GM21786 (cell line): ENCODE data around the gene NDUFC2.
"Not testable (repeated sequence)": the region's sequence is repeated elsewhere in the genome, so short reads cannot be mapped to it uniquely, and the experiment has no call there.

Experiments
- ATAC-seq: cut with Tn5 transposase; IDR thresholded peaks from one replicate; pipeline ENCODE4 v1.9.1; 2021; ENCODE audit not compliant: unreplicated experiment

Gene NDUFC2

DNA sequence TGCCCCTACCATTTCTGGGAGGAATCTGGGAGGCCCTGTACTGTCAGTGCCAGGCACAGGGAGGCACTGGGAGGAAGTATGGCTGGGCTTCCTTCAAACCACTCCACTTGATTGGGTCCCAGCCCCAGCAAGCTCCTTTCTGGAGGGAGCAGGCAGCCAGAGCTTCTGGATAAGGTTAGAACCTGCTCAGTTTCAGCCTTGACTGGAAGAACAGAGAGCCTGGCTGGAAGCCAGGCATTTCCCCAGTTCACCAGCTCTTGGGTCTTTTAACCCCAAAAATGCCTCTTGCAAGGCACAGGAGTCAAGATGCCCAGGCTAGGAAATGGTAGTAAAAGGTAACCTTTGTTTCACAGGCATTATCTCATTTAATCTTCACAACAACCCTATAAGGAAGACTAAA is 47.6 kb downstream of the NDUFC2 start:
- no peak for ATAC-seq

DNA sequence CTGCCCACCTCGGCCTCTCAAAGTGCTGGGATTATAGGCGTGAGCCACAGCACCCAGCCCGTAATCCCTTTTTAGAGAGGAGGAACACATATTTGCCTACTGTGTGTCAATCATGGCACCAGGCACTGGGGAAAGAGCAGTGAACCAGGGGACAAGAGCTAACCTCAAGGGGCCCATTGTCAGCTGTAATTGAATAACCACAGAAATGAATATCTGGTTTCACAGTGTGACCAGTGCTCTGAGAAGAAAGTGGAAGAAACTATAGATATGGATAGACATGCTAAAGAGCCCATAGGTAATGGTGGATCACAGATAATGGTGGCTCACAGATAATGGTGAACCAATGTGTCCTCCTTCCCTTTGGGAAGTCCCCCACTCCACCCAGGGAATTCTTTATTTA is 48.0 kb downstream of the NDUFC2 start:
- ATAC-seq, result no peak

DNA sequence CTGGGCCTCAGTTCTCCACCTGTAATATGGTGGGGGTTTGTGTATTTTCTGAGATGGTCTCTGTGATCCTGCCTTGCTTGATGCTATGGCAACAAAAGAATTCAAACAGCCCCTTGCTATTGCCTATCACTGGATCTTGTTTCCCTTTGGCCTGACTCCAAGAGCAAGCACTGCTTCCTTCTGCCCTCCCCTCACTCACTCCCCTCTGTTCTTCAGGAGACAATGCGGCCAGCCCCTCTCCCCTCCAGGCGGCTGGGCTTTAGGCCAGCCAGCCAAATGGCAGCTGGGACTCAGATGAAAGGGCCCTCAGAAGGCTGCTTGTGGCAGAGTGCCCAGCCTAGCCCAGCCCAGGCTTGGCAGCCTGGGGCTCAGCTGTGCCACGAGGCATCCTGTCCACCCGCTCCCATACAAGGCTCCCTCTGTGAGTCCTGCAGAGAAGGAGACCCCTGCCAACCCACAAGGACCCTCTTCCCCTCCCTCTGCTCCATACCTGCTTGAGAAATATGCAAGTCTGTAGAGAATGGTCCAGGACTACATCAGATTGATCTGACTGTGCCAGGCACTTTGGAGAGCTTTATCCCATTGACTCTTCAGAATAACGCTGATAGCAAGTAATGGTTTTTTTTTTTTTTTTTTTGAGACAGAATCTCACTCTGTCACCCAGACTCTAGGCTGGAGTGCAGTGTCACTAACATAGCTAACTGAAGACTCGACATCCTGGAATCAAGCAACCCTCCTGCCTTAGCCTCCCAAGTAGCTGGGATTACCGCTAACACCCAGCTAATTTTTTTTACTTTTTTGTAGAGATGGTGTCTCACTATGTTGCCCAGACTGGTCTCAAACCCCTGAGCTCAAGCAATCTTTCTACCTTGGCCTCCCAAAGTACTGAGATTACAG is 49.0 kb downstream of the NDUFC2 start:
- ATAC-seq, result no peak

DNA sequence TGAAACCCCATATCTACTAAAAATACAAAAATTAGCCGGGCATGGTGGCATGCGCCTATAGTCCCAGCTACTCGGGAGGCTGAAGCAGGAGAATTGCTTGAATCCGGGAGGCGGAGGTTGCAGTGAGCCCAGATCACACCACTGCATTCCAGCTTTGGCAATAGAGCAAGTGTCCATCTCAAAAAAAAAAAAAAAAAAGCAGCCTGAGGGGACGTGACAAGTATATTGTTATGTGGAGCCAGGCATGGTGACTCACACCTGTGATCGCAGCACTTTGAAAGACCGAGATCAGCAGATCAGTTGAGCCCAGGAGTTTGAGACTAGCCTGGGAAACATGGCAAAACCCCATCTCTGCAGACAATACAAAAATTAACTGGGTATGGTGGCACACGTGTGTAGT is 51.2 kb downstream of the NDUFC2 start:
- not testable (repeated sequence) for ATAC-seq

DNA sequence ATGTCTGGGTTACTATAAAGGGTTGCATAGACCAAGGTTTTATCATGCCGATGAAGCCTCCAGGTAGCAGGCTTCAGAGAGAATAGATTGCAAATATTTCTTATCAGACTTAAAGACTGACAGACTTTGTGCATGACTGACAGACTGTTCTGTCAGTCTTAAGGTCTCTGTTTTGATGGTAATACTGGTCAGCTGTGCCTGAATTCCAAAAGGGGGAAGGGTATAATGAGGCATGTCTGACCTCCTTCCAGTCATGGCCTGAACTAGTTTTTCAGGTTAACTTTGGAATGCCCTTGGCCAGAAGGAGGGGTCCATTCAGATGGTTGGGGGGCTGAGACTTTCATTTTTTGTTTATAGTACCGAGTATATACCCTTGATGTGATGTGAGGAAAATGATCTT is 51.9 kb downstream of the NDUFC2 start:
- no peak for ATAC-seq

DNA sequence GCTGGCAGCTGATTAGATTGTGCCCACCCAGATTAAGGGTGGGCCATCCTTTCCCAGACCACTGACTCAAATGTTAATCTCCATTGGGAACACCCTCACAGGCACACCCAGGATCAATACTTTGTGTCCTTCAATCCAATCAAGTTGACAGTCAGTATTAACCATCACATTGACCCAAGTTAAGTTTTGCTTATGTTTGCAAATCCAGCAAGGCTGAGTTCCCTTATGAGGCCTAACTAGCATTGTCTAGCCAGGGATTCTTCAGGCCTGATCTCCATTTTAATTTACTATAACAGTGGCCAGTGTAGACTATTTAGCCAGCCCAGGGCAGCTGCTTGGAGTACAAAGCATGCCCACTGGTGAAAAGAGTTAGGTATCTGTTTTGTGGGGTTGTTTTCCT is 54.3 kb downstream of the NDUFC2 start:
- no peak for ATAC-seq

DNA sequence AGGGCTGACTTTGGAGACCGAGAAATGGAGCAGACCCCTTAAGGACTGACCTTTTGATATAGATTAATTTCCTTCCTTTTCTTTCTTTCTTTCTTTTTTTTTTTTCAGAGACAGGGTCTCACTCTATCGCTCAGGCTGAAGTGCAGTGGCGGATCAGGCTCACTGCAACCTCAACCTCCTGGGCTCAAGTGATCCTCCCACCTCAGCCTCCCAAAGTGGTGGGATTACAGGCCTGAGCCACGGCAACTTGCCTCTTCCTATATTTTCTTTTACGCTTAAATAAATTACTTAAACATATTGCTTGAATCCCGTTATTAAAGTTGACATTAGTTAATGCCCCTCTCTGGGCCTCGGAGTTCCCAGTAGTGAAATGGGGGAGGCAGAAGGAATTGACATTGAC is 56.2 kb downstream of the NDUFC2 start:
- ATAC-seq, result no peak

DNA sequence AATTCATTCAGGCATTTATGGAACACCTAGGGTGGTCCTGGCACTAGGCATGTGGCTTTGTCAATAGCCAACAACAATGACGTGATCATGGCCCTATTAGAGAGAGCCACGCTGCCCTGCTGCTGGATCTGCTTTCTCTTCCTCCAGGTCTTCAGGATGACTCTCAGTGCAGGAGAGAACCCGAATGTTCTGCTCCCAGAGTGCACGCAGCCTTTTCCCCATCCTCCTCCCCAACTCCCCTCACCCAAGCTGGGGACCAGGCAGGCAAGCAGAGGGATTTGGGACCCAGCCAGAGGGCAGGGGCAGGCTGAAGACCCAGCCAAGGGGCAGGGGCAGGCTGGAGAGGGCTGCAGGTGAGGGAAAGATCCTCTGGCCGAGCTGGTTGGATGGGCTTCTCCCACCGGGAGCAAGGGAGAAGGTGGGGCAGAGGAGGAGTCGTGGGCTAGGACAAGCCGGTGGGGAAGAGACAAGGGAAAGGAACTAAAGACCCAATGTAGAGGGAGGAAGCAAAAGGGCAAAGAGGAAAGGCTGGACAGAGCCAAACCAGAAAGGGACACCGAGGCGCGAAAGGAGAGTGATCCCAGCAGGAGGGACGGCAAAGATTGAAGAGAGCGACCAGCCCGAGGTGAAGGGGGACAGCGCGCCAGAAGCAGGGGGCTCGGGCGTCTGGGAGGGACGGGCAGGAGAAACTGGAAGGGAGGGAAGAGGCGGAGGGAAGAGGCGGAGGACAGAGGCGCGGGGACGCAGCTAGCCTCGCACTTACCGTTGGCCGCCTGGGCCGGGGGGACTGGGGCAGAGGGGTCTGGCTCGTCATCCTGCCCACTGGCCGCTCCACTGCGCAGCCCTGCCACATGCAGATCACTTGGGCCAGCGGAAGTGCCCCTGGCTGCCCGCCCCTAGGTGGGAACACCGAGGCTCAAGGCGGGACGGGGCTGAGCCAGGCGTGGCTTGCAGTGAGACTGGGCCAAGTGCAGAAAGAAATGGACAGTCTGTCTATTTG is 57.0 kb downstream of the NDUFC2 start, which contains the start of gene KCTD14:
Gene KCTD14 (minus strand): TSS at position 880 of the 1,000 bp plus-strand sequence. CDS start 27 bp downstream, at position 853.
- no peak for ATAC-seq

DNA sequence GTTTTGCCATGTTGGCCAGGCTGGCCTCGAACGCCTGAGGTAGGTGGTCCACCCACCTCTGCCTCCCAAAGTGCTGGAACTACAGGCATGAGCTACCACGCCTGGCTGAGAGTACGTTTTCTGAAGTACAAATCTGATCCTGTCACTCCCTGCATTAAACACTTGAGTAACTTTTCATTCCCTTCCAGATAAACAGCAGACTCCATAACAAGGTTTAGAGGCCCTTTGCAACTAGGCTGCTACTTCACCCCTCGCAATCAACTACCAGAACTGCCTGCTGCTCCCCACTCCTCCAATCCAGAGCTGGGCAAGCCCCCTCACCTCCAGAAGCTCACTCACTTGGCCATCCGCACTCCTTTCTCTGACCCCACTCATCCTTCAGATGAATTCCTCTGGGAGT is 58.1 kb downstream of the NDUFC2 start:
- no peak for ATAC-seq

DNA sequence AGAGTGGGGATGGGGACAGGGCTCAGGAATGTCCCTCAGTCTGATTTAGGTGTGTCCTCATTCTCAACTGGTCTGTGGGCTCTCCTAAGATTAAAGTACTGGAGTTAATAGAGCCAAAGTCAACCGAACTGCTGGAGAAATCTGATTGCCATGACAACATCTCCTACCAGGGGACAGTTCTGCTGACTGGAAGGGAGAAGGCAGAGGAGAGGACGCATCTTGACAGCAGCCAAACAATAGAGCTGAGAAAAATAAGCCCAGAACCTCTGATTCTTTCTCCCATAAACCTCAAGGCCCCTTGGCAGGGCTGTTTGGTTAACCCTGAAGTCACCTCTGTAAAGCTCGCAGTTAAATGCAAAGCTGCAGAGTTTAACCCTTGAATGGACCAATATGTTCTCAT is 59.4 kb downstream of the NDUFC2 start:
- ATAC-seq, result no peak

DNA sequence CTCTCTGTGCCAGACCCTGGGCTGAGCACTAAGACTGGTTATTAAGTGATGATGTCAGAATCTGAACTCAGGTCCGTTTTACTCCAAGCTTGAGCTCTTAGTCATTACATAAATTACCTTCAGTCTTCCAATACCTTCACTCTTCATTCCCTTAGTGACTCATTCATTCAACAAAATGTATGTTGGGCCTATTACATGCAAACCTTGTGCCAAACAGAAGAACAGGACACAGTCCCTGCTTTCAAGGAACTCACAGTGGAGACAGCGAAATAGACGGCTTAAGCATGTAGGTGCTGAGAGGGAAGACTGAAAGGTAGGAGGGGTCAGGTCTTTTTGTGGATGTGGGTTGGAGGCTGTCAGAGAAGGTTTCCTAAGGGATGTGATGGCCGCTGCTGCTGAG is 59.9 kb downstream of the NDUFC2 start:
- ATAC-seq, result no peak
